Right lobe of liver (tissue), 6 donors: Measurements from ENCODE around the gene ALK. TPM values are rescaled to one million over a fixed set of nuclear protein-coding genes. Genes with fewer than 3 reads are reported as not detected.

ENCODE experiments used
- ATAC-seq, 4 donors: fragments of 200-7000 bp; cut with Tn5 transposase; one replicate each; pipeline ENCODE4 v1.9.1; 2020; ENCODE audit warnings: mild to moderate bottlenecking in 4 of 4, moderate library complexity in 4 of 4
- DNase-seq, 3 donors: peaks; one replicate each; pipeline ENCODE4 v3.0.0-alpha.2; 2020
- H3K27ac ChIP-seq, 3 donors: fragments of 200-600 bp; one replicate each; pipeline ENCODE4 v1.8.0; 2022
- H3K27me3 ChIP-seq, 2 donors: fragments of 200-600 bp; one replicate each; pipeline ENCODE4 v1.8.0; 2022
- H3K36me3 ChIP-seq, 4 donors: fragments of 200-600 bp; sonication (generic) in 1 of 4; one replicate each; pipeline versions ENCODE4 v1.5.1 to v1.8.0; 2017 to 2022; ENCODE audit warnings: control low read depth in 1 of 4
- H3K4me1 ChIP-seq, 4 donors: fragments of 200-600 bp; sonication (generic) in 1 of 4; one replicate each; pipeline versions ENCODE4 v1.5.1 to v1.8.0; 2017 to 2022; ENCODE audit warnings: control low read depth in 1 of 4
- H3K4me3 ChIP-seq, 3 donors: fragments of 200-600 bp; one replicate each; pipeline ENCODE4 v1.8.0; 2022
- H3K9me3 ChIP-seq, 4 donors: fragments of 200-600 bp; sonication (generic) in 1 of 4; one replicate each; pipeline versions ENCODE4 v1.5.1 to v1.8.0; 2017 to 2022; ENCODE audit warnings: control low read depth in 1 of 4
- CTCF ChIP-seq, 4 donors: fragments of 200-600 bp in 3 of 4; fragments of 450-650 bp in 1 of 4; IDR thresholded peaks; one replicate each; pipeline versions ENCODE4 v1.5.1 to v1.8.0; 2016 to 2022; ENCODE audit warnings: antibody characterized with exemption in 4 of 4, mild to moderate bottlenecking in 2 of 4
- POLR2A ChIP-seq: fragments of 450-650 bp; IDR thresholded peaks from one replicate; pipeline ENCODE4 v1.6.1; 2017; ENCODE audit warnings: antibody characterized with exemption, mild to moderate bottlenecking
- WGBS: methylation state at CpG from one replicate; pipeline ENCODE4 v1.1.6; 2018; ENCODE audit warnings: low coverage, low lambda C conversion rate; ENCODE audit not compliant: insufficient coverage; ENCODE audit errors: missing lambda C conversion rate; 5-methylcytosine and 5-hydroxymethylcytosine counted together
- intact Hi-C, 2 donors: fragments of 100-400 bp; cut with DNase I; formaldehyde crosslinking; loops; one replicate each; pipeline versions ENCODE4 v1.11.2 to v1.14.1; 2022
- total RNA-seq, 6 experiments: library from RNA; depleted of rRNA in 2 of 6; stranded (reverse); fragments of >200 nt in 2 of 6; fragmentation: NEBNext Ultra II Directional in 3 of 6; extraction: Animal tissue kit (Norgen Biotek cat#: 25700) in 3 of 6; gene quantifications; one replicate each; pipeline versions ENCODE4 v1.1.0 to v1.2.4, GENCODE V29; 2016 to 2023
- donor health status: DM: no; HTN: yes; CAD: no.
- donor health status: DM: no; HTN: no; CAD: no.
- donor health status: DM: no; HTN: no; CAD: no.
- donor health status: DM: no; HTN: yes; CAD: no.
- donor health status: DM: no; HTN: yes; CAD: no.

ALK gene
- total RNA-seq, 6 experiments from 2014 or later: 0.04 to 0.06 TPM; not detected in 4

GRCh38 chr2:29367986-29368658 is 553.3 kb downstream of the ALK start:
- WGBS: 59% methylated on average over 3 of the region's 3 CpGs
- H3K27ac ChIP-seq: no peak overlapping the region
- no peaks in the 10 kb centered on the region for H3K9me3 ChIP-seq
- no peak for DNase-seq
- intact Hi-C loops: no loop called here
- TF ChIP-seq POLR2A: no peak
- no peak for TF ChIP-seq CTCF (IDR thresholded peaks at IDR 0.05)
- H3K4me1 ChIP-seq: no peaks in the 10 kb centered on the region
- H3K4me3 ChIP-seq: no peak overlapping the region
- H3K27me3 ChIP-seq: no peaks in the 10 kb centered on the region
- H3K36me3 ChIP-seq: no peaks in the 10 kb centered on the region
- no peak for ATAC-seq

- H3K4me3 ChIP-seq: no peak overlapping the region
- DNase-seq (no peak), ATAC-seq (no peak)
- H3K36me3 ChIP-seq: no peaks in the 10 kb centered on the region
- WGBS: 69% methylated on average over 2 of the region's 2 CpGs
- no peaks in the 10 kb centered on the region for H3K9me3 ChIP-seq
- no peaks in the 10 kb centered on the region for H3K27me3 ChIP-seq
- no peaks in the 10 kb centered on the region for H3K4me1 ChIP-seq
- no peak overlapping the region for H3K27ac ChIP-seq
- TF ChIP-seq POLR2A (no peak), CTCF (IDR thresholded peaks at IDR 0.05) (no peak)
- intact Hi-C loops: no loop called here
Measured at GRCh38 chr2:29363111-29363510, 558.3 kb downstream of the ALK start.

- WGBS: 72% methylated on average over 6 of the region's 6 CpGs
- H3K4me1 ChIP-seq: no peaks in the 10 kb centered on the region
- no peaks in the 10 kb centered on the region for H3K36me3 ChIP-seq
- H3K27me3 ChIP-seq: no peaks in the 10 kb centered on the region
- no peak overlapping the region for H3K4me3 ChIP-seq
- H3K27ac ChIP-seq: no peak overlapping the region
- TF ChIP-seq POLR2A (no peak), CTCF (IDR thresholded peaks at IDR 0.05) (no peak)
- intact Hi-C loops: no loop called here
- no peaks in the 10 kb centered on the region for H3K9me3 ChIP-seq
- ATAC-seq (no peak), DNase-seq (no peak)
Measured at GRCh38 chr2:29361231-29361630, 560.2 kb downstream of the ALK start.

- ATAC-seq (no peak), DNase-seq (no peak)
- TF ChIP-seq POLR2A: no peak
- no peak for TF ChIP-seq CTCF (IDR thresholded peaks at IDR 0.05)
- Histone ChIP-seq H3K4me3 (no peak overlapping the region), H3K9me3 (no peaks in the 10 kb centered on the region), H3K27me3 (no peaks in the 10 kb centered on the region), H3K4me1 (no peaks in the 10 kb centered on the region), H3K27ac (no peak overlapping the region), H3K36me3 (no peaks in the 10 kb centered on the region)
- intact Hi-C loops: no loop called here
- 39% methylated on average over 3 of the region's 3 CpGs for WGBS
Measured at GRCh38 chr2:29360016-29360784, 561.2 kb downstream of the ALK start.
